ENCODE measurements around the gene BLOC1S3.

DNA sequence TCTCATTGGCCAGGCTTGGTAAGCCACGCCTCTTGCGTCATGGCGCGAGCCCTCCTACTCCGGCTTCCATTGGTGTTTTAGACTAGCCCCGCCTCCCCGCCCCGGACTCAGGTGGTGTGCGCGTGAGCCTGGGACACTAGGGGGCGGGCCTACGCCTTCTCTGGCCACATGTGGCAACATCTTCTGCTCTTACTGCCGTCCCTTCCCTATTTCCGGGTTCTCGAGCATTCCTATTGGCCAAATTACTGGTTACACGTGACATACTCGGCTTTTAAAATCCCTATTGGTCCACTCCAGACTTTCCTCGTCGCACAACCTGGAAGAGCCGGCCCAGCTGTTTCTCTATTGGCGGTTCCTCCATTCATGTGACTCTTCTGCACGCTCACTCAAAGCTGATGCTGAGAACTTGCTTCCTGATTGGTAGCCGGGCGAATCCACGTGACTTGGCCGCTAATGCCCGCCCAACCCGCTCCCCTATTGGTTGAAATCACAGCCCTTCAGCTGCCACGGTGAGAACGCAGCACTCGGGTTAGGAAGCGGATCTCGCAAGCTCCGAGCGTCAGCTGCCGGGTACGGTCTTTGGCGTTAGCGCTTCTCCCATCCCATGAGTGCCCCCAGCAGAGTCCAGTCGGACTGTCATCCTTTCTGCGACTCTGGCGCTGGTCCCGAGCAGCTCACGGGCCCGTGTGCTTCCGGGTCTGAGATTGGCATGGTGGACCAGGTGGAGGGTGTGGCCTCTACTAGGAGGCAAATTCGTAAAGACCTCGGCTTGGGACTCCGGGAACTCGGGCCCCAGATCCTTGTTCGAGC lies at the start of gene BLOC1S3:
- TF ChIP-seq, protein P1, sequence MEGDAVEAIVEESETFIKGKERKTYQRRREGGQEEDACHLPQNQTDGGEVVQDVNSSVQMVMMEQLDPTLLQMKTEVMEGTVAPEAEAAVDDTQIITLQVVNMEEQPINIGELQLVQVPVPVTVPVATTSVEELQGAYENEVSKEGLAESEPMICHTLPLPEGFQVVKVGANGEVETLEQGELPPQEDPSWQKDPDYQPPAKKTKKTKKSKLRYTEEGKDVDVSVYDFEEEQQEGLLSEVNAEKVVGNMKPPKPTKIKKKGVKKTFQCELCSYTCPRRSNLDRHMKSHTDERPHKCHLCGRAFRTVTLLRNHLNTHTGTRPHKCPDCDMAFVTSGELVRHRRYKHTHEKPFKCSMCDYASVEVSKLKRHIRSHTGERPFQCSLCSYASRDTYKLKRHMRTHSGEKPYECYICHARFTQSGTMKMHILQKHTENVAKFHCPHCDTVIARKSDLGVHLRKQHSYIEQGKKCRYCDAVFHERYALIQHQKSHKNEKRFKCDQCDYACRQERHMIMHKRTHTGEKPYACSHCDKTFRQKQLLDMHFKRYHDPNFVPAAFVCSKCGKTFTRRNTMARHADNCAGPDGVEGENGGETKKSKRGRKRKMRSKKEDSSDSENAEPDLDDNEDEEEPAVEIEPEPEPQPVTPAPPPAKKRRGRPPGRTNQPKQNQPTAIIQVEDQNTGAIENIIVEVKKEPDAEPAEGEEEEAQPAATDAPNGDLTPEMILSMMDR (IDR thresholded peaks at IDR 0.05): peak in 1 of 6 experiments; percentile 23
- TF ChIP-seq POLR2A (IDR thresholded peaks at IDR 0.05): peak; percentile 17 to 77

Measured in thyroid gland (tissue), 4 donors.